GM12875 (cell line): ENCODE results near the gene CNOT6.

Source experiments
- H3K4me3 ChIP-seq: one replicate; pipeline ENCODE4 v1.5.1; 2011; ENCODE audit warnings: low read depth, low read length, control low read depth
- CTCF ChIP-seq: IDR thresholded peaks from 2 replicates; pipeline ENCODE4 v1.5.1; 2011; ENCODE audit warnings: low read depth, mild to moderate bottlenecking, control low read depth, inconsistent platforms, low read length, moderate library complexity, borderline replicate concordance; ENCODE audit not compliant: insufficient read depth

Gene CNOT6

GRCh38 chr5:180623844-180624243 is 129.7 kb downstream of the CNOT6 start:
- no peak for TF ChIP-seq CTCF

GRCh38 chr5:180624587-180624986 is 130.4 kb downstream of the CNOT6 start:
- H3K4me3 ChIP-seq = no peak overlapping the region
- no peak for TF ChIP-seq CTCF

More at GRCh38 chr5:180623844-180624243, 129.7 kb downstream of the CNOT6 start:
- no peak overlapping the region for H3K4me3 ChIP-seq

GRCh38 chr5:180625125-180625790 is 131.1 kb downstream of the CNOT6 start:
- H3K4me3 ChIP-seq = no peak overlapping the region
- no peak for TF ChIP-seq CTCF

- TF ChIP-seq CTCF = no peak
- no peak overlapping the region for H3K4me3 ChIP-seq
Observed at GRCh38 chr5:180625791-180626660, 131.8 kb downstream of the CNOT6 start.

- no peak for TF ChIP-seq CTCF
Observed at GRCh38 chr5:180626661-180627385, 132.6 kb downstream of the CNOT6 start.

GRCh38 chr5:180627386-180628120 is 133.4 kb downstream of the CNOT6 start:
- no peak overlapping the region for H3K4me3 ChIP-seq
- TF ChIP-seq CTCF = no peak

More at GRCh38 chr5:180626661-180627385, 132.6 kb downstream of the CNOT6 start:
- no peak overlapping the region for H3K4me3 ChIP-seq
